ENCODE results near the gene GRB10. TPM values are rescaled to one million over a fixed set of nuclear protein-coding genes. Genes with fewer than 3 reads are reported as not detected.

GRB10 gene
- total RNA-seq, 5 donors from 2014 or later (not counting 1 experiment from before 2014, with no cell fraction given), result 7.1 to 11.1 (median 10.1) TPM

- 75% methylated on average over 1 of the region's 4 CpGs for WGBS (ENCODE audit: insufficient coverage)
- Histone ChIP-seq H3K27me3 (replicated peaks in 1 of 2; ENCODE audit: control insufficient read depth in 2 of 2, extremely low read depth in 1 of 2, insufficient read depth in 2 of 2, low read length in 1 of 2) (peaks cover 0 to 3% of the 10 kb centered on the region in 2 experiments), H3K27ac (ENCODE audit: low read length) (no peak overlapping the region), H3K9me3 (no peaks in the 10 kb centered on the region), H3K36me3 (ENCODE audit: control insufficient read depth in 2 of 2, extremely low read depth in 1 of 2, insufficient read depth in 1 of 2, low read length in 1 of 2) (no peaks in the 10 kb centered on the region), H3K4me1 (ENCODE audit: control insufficient read depth in 1 of 2, extremely low read depth in 1 of 2, insufficient read depth in 2 of 2, low read length in 2 of 2) (no peaks in the 10 kb centered on the region), H3K4me3 (ENCODE audit: control insufficient read depth in 1 of 2, extremely low read depth in 1 of 2, low read length in 1 of 2) (no peak overlapping the region)
- H3K36me3 Mint-ChIP-seq, result no peaks in the 10 kb centered on the region
- peaks cover under 1 to 5% of the 10 kb centered on the region in 2 donors for H3K27me3 Mint-ChIP-seq
- ATAC-seq (replicated peaks in 1 of 4), result no peak
- ChIA-PET CTCF (no interaction called here), POLR2A (no interaction called here)
- DNase-seq, result no peak
- no peak overlapping the region for H3K27ac Mint-ChIP-seq
- no peaks in the 10 kb centered on the region for H3K9me3 Mint-ChIP-seq
- H3K4me3 Mint-ChIP-seq, result no peak overlapping the region
- peaks cover 5 to 11% (median 7%) of the 10 kb centered on the region in 3 donors for H3K4me1 Mint-ChIP-seq
These were observed 42.2 kb upstream of the GRB10 start for GRCh38 chr7:50824882-50825281.

- H3K4me1 ChIP-seq (ENCODE audit: control insufficient read depth in 1 of 2, extremely low read depth in 1 of 2, insufficient read depth in 2 of 2, low read length in 2 of 2), result no peaks in the 10 kb centered on the region
- DNase-seq (no peak), ATAC-seq (replicated peaks in 1 of 4) (no peak)
- ChIA-PET POLR2A (no interaction called here), CTCF (no interaction called here)
- H3K27me3 Mint-ChIP-seq, result peaks cover 0 to 5% of the 10 kb centered on the region in 2 donors
- H3K27ac ChIP-seq (ENCODE audit: low read length), result no peak overlapping the region
- no peaks in the 10 kb centered on the region for H3K9me3 Mint-ChIP-seq
- no peaks in the 10 kb centered on the region for H3K36me3 ChIP-seq (ENCODE audit: control insufficient read depth in 2 of 2, extremely low read depth in 1 of 2, insufficient read depth in 1 of 2, low read length in 1 of 2)
- H3K4me1 Mint-ChIP-seq, result peaks cover 2 to 7% (median 6%) of the 10 kb centered on the region in 3 donors
- peaks cover 0 to 3% of the 10 kb centered on the region in 2 experiments for H3K27me3 ChIP-seq (replicated peaks in 1 of 2; ENCODE audit: control insufficient read depth in 2 of 2, extremely low read depth in 1 of 2, insufficient read depth in 2 of 2, low read length in 1 of 2)
- no peaks in the 10 kb centered on the region for H3K36me3 Mint-ChIP-seq
- no peak overlapping the region for H3K4me3 Mint-ChIP-seq
- no peaks in the 10 kb centered on the region for H3K9me3 ChIP-seq
- no peak overlapping the region for H3K4me3 ChIP-seq (ENCODE audit: control insufficient read depth in 1 of 2, extremely low read depth in 1 of 2, low read length in 1 of 2)
- 84% methylated on average over 2 of the region's 5 CpGs for WGBS (ENCODE audit: insufficient coverage)
- no peak overlapping the region for H3K27ac Mint-ChIP-seq
These were observed 40.0 kb upstream of the GRB10 start for GRCh38 chr7:50822706-50823105.

- Mint-ChIP-seq H3K27ac (no peak overlapping the region), H3K36me3 (no peaks in the 10 kb centered on the region), H3K4me3 (no peak overlapping the region), H3K9me3 (no peaks in the 10 kb centered on the region), H3K4me1 (peaks cover 0 to 6% (median 5%) of the 10 kb centered on the region in 3 donors), H3K27me3 (peaks cover 0 to 5% of the 10 kb centered on the region in 2 donors)
- H3K27ac ChIP-seq (ENCODE audit: low read length), result no peak overlapping the region
- no peaks in the 10 kb centered on the region for H3K4me1 ChIP-seq (ENCODE audit: control insufficient read depth in 1 of 2, extremely low read depth in 1 of 2, insufficient read depth in 2 of 2, low read length in 2 of 2)
- ChIA-PET CTCF (no interaction called here), POLR2A (no interaction called here)
- no peaks in the 10 kb centered on the region for H3K36me3 ChIP-seq (ENCODE audit: control insufficient read depth in 2 of 2, extremely low read depth in 1 of 2, insufficient read depth in 1 of 2, low read length in 1 of 2)
- ATAC-seq (replicated peaks in 1 of 4) (no peak), DNase-seq (no peak)
- H3K27me3 ChIP-seq (replicated peaks in 1 of 2; ENCODE audit: control insufficient read depth in 2 of 2, extremely low read depth in 1 of 2, insufficient read depth in 2 of 2, low read length in 1 of 2), result peaks cover 0 to 3% of the 10 kb centered on the region in 2 experiments
- no peaks in the 10 kb centered on the region for H3K9me3 ChIP-seq
- H3K4me3 ChIP-seq (ENCODE audit: control insufficient read depth in 1 of 2, extremely low read depth in 1 of 2, low read length in 1 of 2), result no peak overlapping the region
- 83% methylated on average over 1 of the region's 5 CpGs for WGBS (ENCODE audit: insufficient coverage)
These were observed 39.4 kb upstream of the GRB10 start for GRCh38 chr7:50822110-50822509.

- ChIA-PET CTCF (no interaction called here), POLR2A (no interaction called here)
- H3K4me3 Mint-ChIP-seq, result no peak overlapping the region
- H3K9me3 Mint-ChIP-seq, result peaks cover 0 to 2% (median 0%) of the 10 kb centered on the region in 3 donors
- no peak overlapping the region for H3K27ac ChIP-seq (ENCODE audit: low read length)
- no peak overlapping the region for H3K4me3 ChIP-seq (ENCODE audit: control insufficient read depth in 1 of 2, extremely low read depth in 1 of 2, low read length in 1 of 2)
- peaks cover 0 to 8% of the 10 kb centered on the region in 2 donors for H3K27me3 Mint-ChIP-seq
- H3K4me1 ChIP-seq (ENCODE audit: control insufficient read depth in 1 of 2, extremely low read depth in 1 of 2, insufficient read depth in 2 of 2, low read length in 2 of 2), result no peaks in the 10 kb centered on the region
- no peak overlapping the region for H3K27ac Mint-ChIP-seq
- WGBS (ENCODE audit: insufficient coverage), result 90% methylated on average over 10 of the region's 11 CpGs
- no peaks in the 10 kb centered on the region for H3K36me3 ChIP-seq (ENCODE audit: control insufficient read depth in 2 of 2, extremely low read depth in 1 of 2, insufficient read depth in 1 of 2, low read length in 1 of 2)
- no peak for ATAC-seq (replicated peaks in 1 of 4)
- H3K4me1 Mint-ChIP-seq, result peaks cover 0 to under 1% (median under 1%) of the 10 kb centered on the region in 3 donors
- no peak for DNase-seq
- H3K9me3 ChIP-seq, result no peaks in the 10 kb centered on the region
- peaks cover 0 to 3% of the 10 kb centered on the region in 2 experiments for H3K27me3 ChIP-seq (replicated peaks in 1 of 2; ENCODE audit: control insufficient read depth in 2 of 2, extremely low read depth in 1 of 2, insufficient read depth in 2 of 2, low read length in 1 of 2)
- no peaks in the 10 kb centered on the region for H3K36me3 Mint-ChIP-seq
These were observed 38.8 kb upstream of the GRB10 start for GRCh38 chr7:50821457-50822008.

- no peak overlapping the region for H3K4me3 ChIP-seq (ENCODE audit: control insufficient read depth in 1 of 2, extremely low read depth in 1 of 2, low read length in 1 of 2)
- H3K27ac ChIP-seq (ENCODE audit: low read length), result no peak overlapping the region
- WGBS (ENCODE audit: insufficient coverage), result 87% methylated on average over 2 of the region's 6 CpGs
- H3K4me3 Mint-ChIP-seq, result no peak overlapping the region
- peaks cover 0 to 3% of the 10 kb centered on the region in 2 experiments for H3K27me3 ChIP-seq (replicated peaks in 1 of 2; ENCODE audit: control insufficient read depth in 2 of 2, extremely low read depth in 1 of 2, insufficient read depth in 2 of 2, low read length in 1 of 2)
- peaks cover 4 to 8% of the 10 kb centered on the region in 2 donors for H3K27me3 Mint-ChIP-seq
- no peaks in the 10 kb centered on the region for H3K9me3 ChIP-seq
- H3K36me3 Mint-ChIP-seq, result no peaks in the 10 kb centered on the region
- H3K4me1 Mint-ChIP-seq, result no peaks in the 10 kb centered on the region
- no peaks in the 10 kb centered on the region for H3K4me1 ChIP-seq (ENCODE audit: control insufficient read depth in 1 of 2, extremely low read depth in 1 of 2, insufficient read depth in 2 of 2, low read length in 2 of 2)
- H3K9me3 Mint-ChIP-seq, result peaks cover 0 to 3% (median 0%) of the 10 kb centered on the region in 3 donors
- ATAC-seq (replicated peaks in 1 of 4) (no peak), DNase-seq (no peak)
- H3K36me3 ChIP-seq (ENCODE audit: control insufficient read depth in 2 of 2, extremely low read depth in 1 of 2, insufficient read depth in 1 of 2, low read length in 1 of 2), result no peaks in the 10 kb centered on the region
- ChIA-PET CTCF (no interaction called here), POLR2A (no interaction called here)
- H3K27ac Mint-ChIP-seq, result no peak overlapping the region
These were observed 35.6 kb upstream of the GRB10 start for GRCh38 chr7:50818324-50818723.

GRCh38 chr7:50817561-50817960 is 34.9 kb upstream of the GRB10 start:
- DNase-seq (no peak), ATAC-seq (replicated peaks in 1 of 4) (no peak)
- Mint-ChIP-seq H3K27me3 (peaks cover 4 to 8% of the 10 kb centered on the region in 2 donors), H3K4me3 (no peak overlapping the region), H3K27ac (no peak overlapping the region), H3K4me1 (no peaks in the 10 kb centered on the region), H3K36me3 (no peaks in the 10 kb centered on the region), H3K9me3 (peaks cover 0 to 3% (median 0%) of the 10 kb centered on the region in 3 donors)
- POLR2A ChIA-PET, result no interaction called here
- Histone ChIP-seq H3K36me3 (ENCODE audit: control insufficient read depth in 2 of 2, extremely low read depth in 1 of 2, insufficient read depth in 1 of 2, low read length in 1 of 2) (no peaks in the 10 kb centered on the region), H3K9me3 (no peaks in the 10 kb centered on the region), H3K27me3 (replicated peaks in 1 of 2; ENCODE audit: control insufficient read depth in 2 of 2, extremely low read depth in 1 of 2, insufficient read depth in 2 of 2, low read length in 1 of 2) (peaks cover 0 to 3% of the 10 kb centered on the region in 2 experiments), H3K27ac (ENCODE audit: low read length) (no peak overlapping the region), H3K4me1 (ENCODE audit: control insufficient read depth in 1 of 2, extremely low read depth in 1 of 2, insufficient read depth in 2 of 2, low read length in 2 of 2) (no peaks in the 10 kb centered on the region), H3K4me3 (ENCODE audit: control insufficient read depth in 1 of 2, extremely low read depth in 1 of 2, low read length in 1 of 2) (no peak overlapping the region)
- CTCF ChIA-PET, result no interaction called here
- WGBS (ENCODE audit: insufficient coverage), result 40% methylated on average over 1 of the region's 1 CpG

GRCh38 chr7:50815138-50815537 is 32.4 kb upstream of the GRB10 start:
- WGBS (ENCODE audit: insufficient coverage), result no CpG with 5 or more reads among the region's 3 CpGs
- no peak overlapping the region for H3K27ac ChIP-seq (ENCODE audit: low read length)
- peaks cover 3 to 4% of the 10 kb centered on the region in 2 donors for H3K27me3 Mint-ChIP-seq
- H3K4me1 Mint-ChIP-seq, result peaks cover 0 to 7% (median 0%) of the 10 kb centered on the region in 3 donors
- H3K4me3 Mint-ChIP-seq, result no peak overlapping the region
- CTCF ChIA-PET, result no interaction called here
- no peaks in the 10 kb centered on the region for H3K36me3 Mint-ChIP-seq
- peaks cover 0 to 3% of the 10 kb centered on the region in 2 experiments for H3K27me3 ChIP-seq (replicated peaks in 1 of 2; ENCODE audit: control insufficient read depth in 2 of 2, extremely low read depth in 1 of 2, insufficient read depth in 2 of 2, low read length in 1 of 2)
- H3K27ac Mint-ChIP-seq, result no peak overlapping the region
- ATAC-seq (replicated peaks in 1 of 4) (no peak), DNase-seq (no peak)
- no peaks in the 10 kb centered on the region for H3K36me3 ChIP-seq (ENCODE audit: control insufficient read depth in 2 of 2, extremely low read depth in 1 of 2, insufficient read depth in 1 of 2, low read length in 1 of 2)
- no peaks in the 10 kb centered on the region for H3K4me1 ChIP-seq (ENCODE audit: control insufficient read depth in 1 of 2, extremely low read depth in 1 of 2, insufficient read depth in 2 of 2, low read length in 2 of 2)
- no peaks in the 10 kb centered on the region for H3K9me3 ChIP-seq
- peaks cover 0 to 3% (median 0%) of the 10 kb centered on the region in 3 donors for H3K9me3 Mint-ChIP-seq
- no peak overlapping the region for H3K4me3 ChIP-seq (ENCODE audit: control insufficient read depth in 1 of 2, extremely low read depth in 1 of 2, low read length in 1 of 2)
- POLR2A ChIA-PET, result no interaction called here
